ENCODE results near the gene RPL21.

DNA sequence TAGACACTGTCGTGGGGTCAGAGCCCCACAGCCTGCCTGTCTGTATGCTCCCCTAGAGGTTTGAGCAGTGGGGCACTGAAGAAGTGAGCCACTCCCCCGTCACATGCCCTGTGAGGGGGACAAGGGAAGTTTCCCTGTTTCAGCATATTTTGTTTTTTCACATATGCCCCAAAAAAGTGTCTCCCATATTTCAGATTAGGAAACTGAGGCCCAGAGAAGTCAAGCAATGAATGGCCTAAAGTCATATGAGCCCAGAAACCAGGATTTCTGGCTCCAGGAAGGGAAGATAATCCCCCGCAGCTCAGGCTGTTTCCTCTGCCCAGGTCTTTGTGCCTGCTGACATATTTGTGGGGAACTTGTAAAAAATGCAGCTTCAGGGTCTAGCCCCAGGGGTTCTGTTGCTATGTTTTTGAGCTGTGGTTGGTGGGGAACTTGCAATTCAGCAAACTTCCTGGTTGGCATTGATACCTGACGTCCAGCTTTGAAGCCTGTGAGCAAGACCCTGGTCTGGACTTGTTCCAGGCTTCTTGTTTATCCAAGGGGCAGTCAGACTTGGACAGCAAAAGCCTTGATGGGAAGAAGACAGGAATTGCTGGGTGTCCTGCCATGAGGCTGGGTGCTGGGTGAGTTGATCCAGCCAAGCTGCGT, 28.8 kb downstream of the RPL21 start:
- TF ChIP-seq, protein P1, sequence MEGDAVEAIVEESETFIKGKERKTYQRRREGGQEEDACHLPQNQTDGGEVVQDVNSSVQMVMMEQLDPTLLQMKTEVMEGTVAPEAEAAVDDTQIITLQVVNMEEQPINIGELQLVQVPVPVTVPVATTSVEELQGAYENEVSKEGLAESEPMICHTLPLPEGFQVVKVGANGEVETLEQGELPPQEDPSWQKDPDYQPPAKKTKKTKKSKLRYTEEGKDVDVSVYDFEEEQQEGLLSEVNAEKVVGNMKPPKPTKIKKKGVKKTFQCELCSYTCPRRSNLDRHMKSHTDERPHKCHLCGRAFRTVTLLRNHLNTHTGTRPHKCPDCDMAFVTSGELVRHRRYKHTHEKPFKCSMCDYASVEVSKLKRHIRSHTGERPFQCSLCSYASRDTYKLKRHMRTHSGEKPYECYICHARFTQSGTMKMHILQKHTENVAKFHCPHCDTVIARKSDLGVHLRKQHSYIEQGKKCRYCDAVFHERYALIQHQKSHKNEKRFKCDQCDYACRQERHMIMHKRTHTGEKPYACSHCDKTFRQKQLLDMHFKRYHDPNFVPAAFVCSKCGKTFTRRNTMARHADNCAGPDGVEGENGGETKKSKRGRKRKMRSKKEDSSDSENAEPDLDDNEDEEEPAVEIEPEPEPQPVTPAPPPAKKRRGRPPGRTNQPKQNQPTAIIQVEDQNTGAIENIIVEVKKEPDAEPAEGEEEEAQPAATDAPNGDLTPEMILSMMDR (conservative IDR thresholded peaks at IDR 0.05; ENCODE audit: low read depth, low read length), result no peak
- TF ChIP-seq EZH2 (IDR thresholded peaks at IDR 0.05; ENCODE audit: borderline replicate concordance, low read depth, low read length, poor library complexity, severe bottlenecking), result no peak

All from A673 (cell line).